GM12878 (cell line): ENCODE results near the gene RAB3IL1. TPM values are rescaled to one million over a fixed set of nuclear protein-coding genes. Genes with fewer than 3 reads are reported as not detected.

Experiments used
- ATAC-seq: fragments of 200-7000 bp; cut with Tn5 transposase; 3 replicates; pipeline ENCODE4 v1.9.1; 2020; ENCODE audit warnings: mild to moderate bottlenecking, moderate library complexity
- Bru-seq: library from RNA; stranded (reverse); fragments of 400-500 nt; gene quantifications from one replicate; lab custom pipeline; 2021; lab: Mats Ljungman, UMichigan
- BruChase-seq, 2 experiments: library from RNA; stranded (reverse); fragments of 400-500 nt; gene quantifications; one replicate each; lab custom pipeline; 2021; lab: Mats Ljungman, UMichigan
- BruUV-seq: library from RNA; stranded (reverse); fragments of 400-500 nt; replicated peaks from 2 replicates; lab custom pipeline; 2021; lab: Mats Ljungman, UMichigan
- CTCF ChIA-PET: fragments of 300-600 bp; sonication (Branson Sonifier 250); formaldehyde crosslinking; extraction: SDS; loops from one replicate; lab custom pipeline; 2021; ENCODE audit warnings: inconsistent platforms; lab: Yijun Ruan, JAX
- POLR2A ChIA-PET: fragments of 350-600 bp; formaldehyde crosslinking; extraction: SDS; loops from one replicate; lab custom pipeline; 2021; ENCODE audit warnings: inconsistent platforms; lab: Charles Lee
- RAD21 ChIA-PET: fragments of 300-600 bp; sonication (Branson Sonifier 250); formaldehyde crosslinking; loops from one replicate; lab custom pipeline; 2023; ENCODE audit warnings: antibody characterized with exemption; ENCODE audit not compliant: unreplicated experiment; lab: Charles Lee
- SMC1A ChIA-PET: fragments of 300-600 bp; sonication (Branson Sonifier 250); formaldehyde crosslinking; loops from one replicate; lab custom pipeline; 2023; ENCODE audit not compliant: unreplicated experiment, uncharacterized antibody; lab: Charles Lee
- DNase-seq: peaks from one replicate; pipeline ENCODE4 v3.0.0-alpha.2; 2011; ENCODE audit warnings: low read depth, low spot score
- FAIRE-seq: peaks from 3 replicates; lab custom pipeline; 2011; peaks lifted over from hg19 to GRCh38; lab: Jason Lieb, UNC
- H2AFZ ChIP-seq: 2 replicates; pipeline ENCODE4 v1.6.0; 2011; ENCODE audit warnings: low read depth, low read length, control low read depth; ENCODE audit not compliant: control insufficient read depth
- H3K27ac ChIP-seq: 2 replicates; pipeline ENCODE4 v1.5.1; 2011; ENCODE audit warnings: control low read depth; ENCODE audit not compliant: control insufficient read depth, insufficient read depth
- H3K27me3 ChIP-seq, 2 experiments: replicated peaks in 1 of 2; 2 replicates each; pipeline versions ENCODE4 v1.6.0 to v1.6.1; 2011; ENCODE audit warnings: low read length in 1 of 2; ENCODE audit not compliant: control insufficient read depth in 2 of 2, insufficient read depth in 2 of 2
- H3K36me3 ChIP-seq, 2 experiments: 2 replicates each; pipeline ENCODE4 v1.5.1; 2011; ENCODE audit warnings: low read length in 1 of 2; ENCODE audit not compliant: control insufficient read depth in 2 of 2, insufficient read depth in 2 of 2
- H3K4me1 ChIP-seq: 2 replicates; pipeline ENCODE4 v1.6.1; 2011; ENCODE audit warnings: mild to moderate bottlenecking, low read length, moderate library complexity, mixed read lengths; ENCODE audit not compliant: control insufficient read depth, insufficient read depth
- H3K4me2 ChIP-seq: 2 replicates; pipeline ENCODE4 v1.6.0; 2011; ENCODE audit warnings: control low read depth; ENCODE audit not compliant: control insufficient read depth, insufficient read depth
- H3K4me3 ChIP-seq: fragments of 200-600 bp; sonication (generic); 2 replicates; pipeline ENCODE4 v1.5.1; 2016
- H3K79me2 ChIP-seq: 2 replicates; pipeline ENCODE4 v1.6.0; 2011; ENCODE audit warnings: low read length; ENCODE audit not compliant: control insufficient read depth, insufficient read depth
- H3K9ac ChIP-seq: 2 replicates; pipeline ENCODE4 v1.8.0; 2011; ENCODE audit warnings: low read length, control low read depth, mixed read lengths; ENCODE audit not compliant: control insufficient read depth, insufficient read depth
- H3K9me3 ChIP-seq: replicated peaks from 3 replicates; pipeline ENCODE4 v1.5.1; 2011; ENCODE audit warnings: mild to moderate bottlenecking, low read length; ENCODE audit not compliant: control insufficient read depth, insufficient read depth
- H4K20me1 ChIP-seq: 2 replicates; pipeline ENCODE4 v1.6.0; 2011; ENCODE audit not compliant: control insufficient read depth, insufficient read depth
- ASH2L ChIP-seq: fragments of 300-600, 200-600 bp; sonication (generic); IDR thresholded peaks from 2 replicates; pipeline ENCODE4 v1.6.1; 2017; ENCODE audit warnings: low read depth, mild to moderate bottlenecking, borderline replicate concordance
- BHLHE40 ChIP-seq, 2 experiments: fragments of 450-650 bp in 1 of 2; IDR thresholded peaks; 2 replicates each; pipeline ENCODE4 v1.6.1; 2011 to 2017; ENCODE audit warnings: low read depth in 2 of 2, borderline replicate concordance in 1 of 2, improper control_type of control experiment in 1 of 2, low read length in 1 of 2, mild to moderate bottlenecking in 1 of 2
- EZH2 ChIP-seq: IDR thresholded peaks from 2 replicates; pipeline ENCODE4 v1.6.1; 2012; ENCODE audit warnings: low read depth, mild to moderate bottlenecking, control low read depth, inconsistent platforms, low read length, borderline replicate concordance; ENCODE audit not compliant: control insufficient read depth
- SUZ12 ChIP-seq: fragments of 200-600 bp; sonication (generic); IDR thresholded peaks from one replicate; pipeline ENCODE4 v1.6.1; 2018; ENCODE audit warnings: antibody characterized with exemption, mild to moderate bottlenecking; ENCODE audit not compliant: unreplicated experiment
- WGBS: methylation state at CpG from one replicate; pipeline ENCODE4 v1.1.6; 2016; ENCODE audit warnings: low lambda C conversion rate; ENCODE audit not compliant: insufficient replicate concordance, insufficient coverage; ENCODE audit errors: missing lambda C conversion rate; 5-methylcytosine and 5-hydroxymethylcytosine counted together
- in situ Hi-C: fragments of 300-500 bp; cut with MboI; formaldehyde crosslinking; loops from 9 replicates; pipeline ENCODE4 v1.14.3; 2018; ENCODE audit warnings: mixed read lengths
- intact Hi-C: fragments of 100-400 bp; cut with micrococcal nuclease; formaldehyde crosslinking; loops from one replicate; pipeline ENCODE4 v1.14.2; 2022; ENCODE audit not compliant: unreplicated experiment
- long read RNA-seq, 2 experiments: library from polyadenylated mRNA; unstranded; transcript quantifications; one replicate each; pipeline ENCODE4 v2.0.0, GENCODE V29; 2019 to 2020
- polyA minus RNA-seq, 3 experiments: library from RNA; depleted of rRNA, polyadenylated mRNA; stranded (reverse); fragments of >200 nt; gene quantifications; 2 replicates each; pipeline ENCODE4 v1.2.3, GENCODE V29; 2011
- polyA plus RNA-seq, 11 experiments: library from polyadenylated mRNA; depleted of rRNA in 4 of 11; unstranded in 6 of 11; stranded (reverse) in 5 of 11; fragments of >200 nt; fragmentation: Nextera tagmentation in 4 of 11; fragmentation: Illumina TruSeq in 1 of 11; extraction: Ambion mirVana in 4 of 11; extraction: Trizol in 1 of 11; gene quantifications; 1 replicate in 1 of 11; 2 replicates in 10 of 11; pipeline versions ENCODE4 v1.2.1 to v1.2.3, GENCODE V29; 2011 to 2016; ENCODE audit warnings: inconsistent platforms in 2 of 11, missing spikeins in 2 of 11, low read depth in 1 of 11
- total RNA-seq, 4 experiments: library from RNA; depleted of rRNA in 3 of 4; stranded (reverse); fragments of >200 nt in 3 of 4; fragmentation: Illumina TruSeq in 1 of 4; extraction: Trizol in 1 of 4; gene quantifications; 2 replicates each; pipeline versions ENCODE4 v1.2.1 to v1.2.3, GENCODE V29; 2013 to 2021
- TF ChIP-seq, protein P1 (sequence below): IDR thresholded peaks from 2 replicates; pipeline ENCODE4 v1.6.1; 2011; ENCODE audit warnings: borderline replicate concordance, low read depth, mild to moderate bottlenecking, moderate library complexity, mixed read lengths, low read length; ENCODE audit not compliant: insufficient read depth; ENCODE audit errors: extremely low read length

RAB3IL1 gene
- total RNA-seq (2013; cell fraction: nucleolus; rRNA removed) = not detected in 2 replicates
- total RNA-seq (2014; rRNA removed) (not detected in 2 replicates), total RNA-seq (2014; rRNA removed; fragmentation: Illumina TruSeq; extraction: Trizol) (not detected in 2 replicates), total RNA-seq (2021) (0.11 TPM in 1 of 2 replicates, not detected in the other), polyA plus RNA-seq (2011; rRNA removed) (not detected in 2 replicates), polyA plus RNA-seq (2014; fragmentation: Illumina TruSeq; extraction: Trizol) (not detected in 2 replicates), polyA plus RNA-seq (2014; fragmentation: Nextera tagmentation; extraction: Ambion mirVana) (not detected), polyA plus RNA-seq (2014; rRNA removed) (0.04 TPM in 1 of 2 replicates, not detected in the other), polyA plus RNA-seq (2016; fragmentation: Nextera tagmentation; extraction: Ambion mirVana) (not detected), polyA minus RNA-seq (2011; rRNA and poly(A)+ RNA removed) (not detected in 2 replicates), Bru-seq, nascent RNA (percentile 7 among the genes with signal in this experiment), BruChase-seq, experiment 1, labeled RNA remaining after a 6-hour chase (not detected), BruChase-seq, experiment 2, labeled RNA remaining after a 2-hour chase (percentile 11 among the genes with signal in this experiment)
- not detected for polyA plus RNA-seq (2011; ENCODE audit: low read depth)
- 0.04 TPM in 1 of 2 replicates, not detected in the other for polyA plus RNA-seq (2011; cell fraction: cytosol; rRNA removed)
- polyA plus RNA-seq (2011; cell fraction: nucleus; rRNA removed) = not detected in 2 replicates
- 0.07 TPM in 1 of 2 replicates, not detected in the other for polyA plus RNA-seq (2012)
- 1.1 TPM in 1 of 2 replicates, not detected in the other for polyA minus RNA-seq (2011; cell fraction: cytosol; rRNA and poly(A)+ RNA removed)
- not detected in 2 replicates for polyA minus RNA-seq (2011; cell fraction: nucleus; rRNA and poly(A)+ RNA removed)
- long read RNA-seq, experiment 1 = 0 reads
- long read RNA-seq, experiment 2 = 0 reads

GRCh38 chr11:61917334-61918109 is at the start of gene RAB3IL1:
RAB3IL1 (minus strand) TSS chr11:61917566; CDS start chr11:61917367, 199 bp downstream.
- H3K4me1 ChIP-seq = no peaks in the 10 kb centered on the region
- no peak for TF ChIP-seq ASH2L
- TF ChIP-seq, protein P1, sequence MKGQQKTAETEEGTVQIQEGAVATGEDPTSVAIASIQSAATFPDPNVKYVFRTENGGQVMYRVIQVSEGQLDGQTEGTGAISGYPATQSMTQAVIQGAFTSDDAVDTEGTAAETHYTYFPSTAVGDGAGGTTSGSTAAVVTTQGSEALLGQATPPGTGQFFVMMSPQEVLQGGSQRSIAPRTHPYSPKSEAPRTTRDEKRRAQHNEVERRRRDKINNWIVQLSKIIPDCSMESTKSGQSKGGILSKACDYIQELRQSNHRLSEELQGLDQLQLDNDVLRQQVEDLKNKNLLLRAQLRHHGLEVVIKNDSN = peak; percentile 72
- peak; percentile 26; the same call in 1 of the 2 replicates for TF ChIP-seq EZH2
- peak; percentile 86 for TF ChIP-seq SUZ12
- peak in 1 of 2 experiments; percentile 63; a peak in 2 of 4 replicates for TF ChIP-seq BHLHE40 (IDR thresholded peaks at IDR 0.05; ENCODE audit: borderline replicate concordance in 1 of 2, low read depth in 2 of 2, low read length in 1 of 2)
- TF ChIP-seq, all 136 proteins: peak for 4
- H4K20me1 ChIP-seq = no peaks in the 10 kb centered on the region
- in situ Hi-C loops (no loop called here), intact Hi-C loops (no loop called here)
- no peaks in the 10 kb centered on the region for H3K36me3 ChIP-seq
- DNase-seq = no peak
- whole genome bisulfite sequencing = 6% methylated on average over 39 of the region's 74 CpGs
- CTCF ChIA-PET = no interaction called here
- RAD21 ChIA-PET = no interaction called here
- no peak within 1 kb of the TSS for H3K4me3 ChIP-seq
- POLR2A ChIA-PET = no interaction called here
- no peak within 1 kb of the TSS for H3K27ac ChIP-seq
- SMC1A ChIA-PET = no interaction called here
- no peak for ATAC-seq
- H3K9me3 ChIP-seq = no peaks in the 10 kb centered on the region
- H3K79me2 ChIP-seq = no peaks in the 10 kb centered on the region
- FAIRE-seq = no peak
- no peak within 1 kb of the TSS for H3K4me2 ChIP-seq
- no peak within 1 kb of the TSS for H2AFZ ChIP-seq
- BruUV-seq = no TSS peak
- H3K9ac ChIP-seq = no peak within 1 kb of the TSS
- H3K27me3 ChIP-seq = peaks cover 6 to 9% of the 10 kb centered on the region in 2 experiments; a peak in 3 of 4 replicates
